Fibroblast of lung (primary cell): ENCODE measurements around the gene PPID.

Experiments
- EZH2 ChIP-seq: IDR thresholded peaks from 2 replicates; pipeline ENCODE4 v1.5.1; 2012; ENCODE audit warnings: low read length, control low read depth, mild to moderate bottlenecking; ENCODE audit errors: missing control alignments
- TF ChIP-seq, protein P1 (sequence below), 2 donors: IDR thresholded peaks in 1 of 2; conservative IDR thresholded peaks in 1 of 2; 1 replicate in 1 of 2; 2 replicates in 1 of 2; pipeline ENCODE4 v1.5.1; 2011 to 2012; ENCODE audit warnings: low read length in 2 of 2, control low read depth in 1 of 2, inconsistent platforms in 1 of 2, low read depth in 1 of 2, mild to moderate bottlenecking in 1 of 2

DNA sequence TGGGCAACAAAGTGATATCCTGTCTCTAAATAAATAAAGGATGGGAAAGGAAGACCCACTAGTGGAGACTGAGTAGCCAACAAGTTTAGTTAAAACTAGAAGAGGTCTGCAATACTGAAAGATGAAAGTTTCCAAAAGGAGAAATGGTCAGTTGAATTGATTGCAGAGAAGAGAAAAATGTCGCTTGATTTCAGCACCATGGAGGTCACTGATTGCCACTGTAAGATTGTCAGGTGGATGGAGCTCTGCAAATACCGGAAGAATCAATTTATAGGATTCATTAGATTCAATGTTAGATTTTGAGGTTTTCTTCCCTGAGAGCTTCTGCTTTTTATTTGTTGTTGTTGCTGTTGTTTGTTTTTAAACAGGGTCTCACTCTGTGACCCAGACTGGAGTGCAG, 40.3 kb upstream of the PPID start:
- TF ChIP-seq, protein P1, sequence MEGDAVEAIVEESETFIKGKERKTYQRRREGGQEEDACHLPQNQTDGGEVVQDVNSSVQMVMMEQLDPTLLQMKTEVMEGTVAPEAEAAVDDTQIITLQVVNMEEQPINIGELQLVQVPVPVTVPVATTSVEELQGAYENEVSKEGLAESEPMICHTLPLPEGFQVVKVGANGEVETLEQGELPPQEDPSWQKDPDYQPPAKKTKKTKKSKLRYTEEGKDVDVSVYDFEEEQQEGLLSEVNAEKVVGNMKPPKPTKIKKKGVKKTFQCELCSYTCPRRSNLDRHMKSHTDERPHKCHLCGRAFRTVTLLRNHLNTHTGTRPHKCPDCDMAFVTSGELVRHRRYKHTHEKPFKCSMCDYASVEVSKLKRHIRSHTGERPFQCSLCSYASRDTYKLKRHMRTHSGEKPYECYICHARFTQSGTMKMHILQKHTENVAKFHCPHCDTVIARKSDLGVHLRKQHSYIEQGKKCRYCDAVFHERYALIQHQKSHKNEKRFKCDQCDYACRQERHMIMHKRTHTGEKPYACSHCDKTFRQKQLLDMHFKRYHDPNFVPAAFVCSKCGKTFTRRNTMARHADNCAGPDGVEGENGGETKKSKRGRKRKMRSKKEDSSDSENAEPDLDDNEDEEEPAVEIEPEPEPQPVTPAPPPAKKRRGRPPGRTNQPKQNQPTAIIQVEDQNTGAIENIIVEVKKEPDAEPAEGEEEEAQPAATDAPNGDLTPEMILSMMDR (conservative IDR thresholded peaks at IDR 0.05 in 1 of 2, IDR thresholded peaks at IDR 0.05 in 1 of 2; ENCODE audit: low read depth in 1 of 2, low read length in 2 of 2) = no peak
- no peak for TF ChIP-seq EZH2
